A673 (cell line): ENCODE measurements around the gene BARX2. TPM values are rescaled to one million over a fixed set of nuclear protein-coding genes. Genes with fewer than 3 reads are reported as not detected.

Source experiments
- BruUV-seq: library from RNA; stranded (reverse); fragments of 400-500 nt; replicated peaks from 2 replicates; lab custom pipeline; 2021; lab: Mats Ljungman, UMichigan
- CTCF ChIA-PET: fragments of 300-600 bp; sonication (Branson Sonifier 250); formaldehyde crosslinking; loops from one replicate; lab custom pipeline; 2022; ENCODE audit warnings: antibody characterized with exemption; lab: Charles Lee
- POLR2A ChIA-PET: fragments of 300-600 bp; sonication (Branson Sonifier 250); formaldehyde crosslinking; loops from one replicate; lab custom pipeline; 2022; ENCODE audit warnings: antibody characterized with exemption; ENCODE audit not compliant: low non-redundant PET; lab: Charles Lee
- DNase-seq: peaks from one replicate; pipeline ENCODE4 v3.0.0-alpha.2; 2015; ENCODE audit warnings: low spot score
- H3K27ac ChIP-seq: fragments of 200-600 bp; sonication (generic); 2 replicates; pipeline ENCODE4 v1.5.1; 2016; ENCODE audit warnings: mixed run types, low read depth, mild to moderate bottlenecking, mixed read lengths, antibody characterized with exemption, low read length; ENCODE audit not compliant: poor library complexity, severe bottlenecking
- H3K27me3 ChIP-seq: fragments of 200-600 bp; sonication (generic); replicated peaks from 2 replicates; pipeline ENCODE4 v1.6.1; 2017; ENCODE audit warnings: mixed run types, low read depth, mild to moderate bottlenecking, mixed read lengths, antibody characterized with exemption, low read length; ENCODE audit not compliant: insufficient read depth, poor library complexity
- H3K36me3 ChIP-seq: fragments of 200-600 bp; sonication (generic); 2 replicates; pipeline ENCODE4 v1.6.1; 2016; ENCODE audit warnings: mixed run types, mild to moderate bottlenecking, mixed read lengths, antibody characterized with exemption, low read length; ENCODE audit not compliant: insufficient read depth, poor library complexity, severe bottlenecking
- H3K4me1 ChIP-seq: fragments of 200-600 bp; sonication (generic); 2 replicates; pipeline ENCODE4 v1.6.1; 2017; ENCODE audit warnings: mixed run types, mild to moderate bottlenecking, mixed read lengths, antibody characterized with exemption, low read length; ENCODE audit not compliant: insufficient read depth, poor library complexity, severe bottlenecking
- H3K4me3 ChIP-seq: fragments of 200-600 bp; sonication (generic); 2 replicates; pipeline ENCODE4 v1.5.1; 2016; ENCODE audit warnings: low read depth, mixed run types, mild to moderate bottlenecking, mixed read lengths, low read length; ENCODE audit not compliant: poor library complexity, severe bottlenecking
- H3K9me3 ChIP-seq: fragments of 200-600 bp; sonication (generic); 2 replicates; pipeline ENCODE4 v1.6.1; 2016; ENCODE audit warnings: mixed run types, low read depth, mild to moderate bottlenecking, mixed read lengths, antibody characterized with exemption, low read length; ENCODE audit not compliant: poor library complexity, severe bottlenecking
- CTCF ChIP-seq: fragments of 300-800, 200-600 bp; sonication (generic); conservative IDR thresholded peaks from 2 replicates; pipeline ENCODE4 v1.5.1; 2017; ENCODE audit warnings: low read depth, mild to moderate bottlenecking, antibody characterized with exemption, low read length, moderate library complexity, mixed read lengths
- EZH2 ChIP-seq: fragments of 200-600 bp; sonication (generic); IDR thresholded peaks from 2 replicates; pipeline ENCODE4 v1.6.1; 2017; ENCODE audit warnings: borderline replicate concordance, low read depth, mild to moderate bottlenecking, mixed read lengths, antibody characterized with exemption, low read length; ENCODE audit not compliant: poor library complexity, severe bottlenecking
- intact Hi-C: fragments of 100-400 bp; cut with micrococcal nuclease; formaldehyde crosslinking; loops from one replicate; pipeline ENCODE4 v1.10.0; 2022; ENCODE audit not compliant: unreplicated experiment
- total RNA-seq: library from RNA; stranded (reverse); gene quantifications from 2 replicates; pipeline ENCODE4 v1.2.3, GENCODE V29; 2021

Gene BARX2
- total RNA-seq, 1 experiment from 2014 or later = 36.4 TPM

- TF ChIP-seq EZH2 (no peak), CTCF (no peak)
- no TSS peak for BruUV-seq
- Histone ChIP-seq H3K4me3 (no peak overlapping the region), H3K27me3 (no peaks in the 10 kb centered on the region), H3K27ac (no peak overlapping the region), H3K4me1 (peaks cover 7% of the 10 kb centered on the region), H3K9me3 (no peaks in the 10 kb centered on the region), H3K36me3 (no peaks in the 10 kb centered on the region)
- no peak for DNase-seq
- POLR2A ChIA-PET = no interaction called here
- intact Hi-C loops = no loop called here
- CTCF ChIA-PET = no interaction called here
Observed at GRCh38 chr11:129419386-129419785, 43.7 kb downstream of the BARX2 start.

GRCh38 chr11:129423426-129423825 is 47.8 kb downstream of the BARX2 start:
- Histone ChIP-seq H3K27ac (no peak overlapping the region), H3K27me3 (no peaks in the 10 kb centered on the region), H3K4me3 (no peak overlapping the region), H3K9me3 (no peaks in the 10 kb centered on the region), H3K4me1 (peaks cover 14% of the 10 kb centered on the region), H3K36me3 (no peaks in the 10 kb centered on the region)
- intact Hi-C loops = no loop called here
- no TSS peak for BruUV-seq
- POLR2A ChIA-PET = no interaction called here
- CTCF ChIA-PET = no interaction called here
- TF ChIP-seq CTCF (no peak), EZH2 (no peak)
- DNase-seq = no peak

- POLR2A ChIA-PET = no interaction called here
- DNase-seq = no peak
- no TSS peak for BruUV-seq
- H3K36me3 ChIP-seq = no peaks in the 10 kb centered on the region
- peaks cover 18% of the 10 kb centered on the region for H3K4me1 ChIP-seq
- intact Hi-C loops = no loop called here
- CTCF ChIA-PET = no interaction called here
- no peak overlapping the region for H3K4me3 ChIP-seq
- TF ChIP-seq CTCF (no peak), EZH2 (no peak)
- H3K9me3 ChIP-seq = no peaks in the 10 kb centered on the region
- no peaks in the 10 kb centered on the region for H3K27me3 ChIP-seq
- H3K27ac ChIP-seq = no peak overlapping the region
Observed at GRCh38 chr11:129425214-129425613, 49.6 kb downstream of the BARX2 start.
